Testis (tissue), 2 donors: ENCODE results near the gene DDIAS.

Source experiments
- CTCF ChIP-seq, 3 experiments: fragments of 450-650 bp in 2 of 3; fragments of 200-600 bp in 1 of 3; sonication (generic) in 1 of 3; IDR thresholded peaks; one replicate each; pipeline ENCODE4 v1.5.1; 2016 to 2019; ENCODE audit warnings: antibody characterized with exemption in 3 of 3, mild to moderate bottlenecking in 2 of 3, moderate library complexity in 1 of 3
- POLR2A ChIP-seq: fragments of 450-650 bp; IDR thresholded peaks from one replicate; pipeline ENCODE4 v1.6.1; 2017; ENCODE audit warnings: antibody characterized with exemption, mild to moderate bottlenecking, moderate library complexity

- no peak for TF ChIP-seq CTCF (IDR thresholded peaks at IDR 0.05)
- TF ChIP-seq POLR2A, result no peak
Observed at GRCh38 chr11:82896183-82896582, 5.4 kb upstream of the DDIAS start.
